ENCODE data around the gene ZBTB20.

ZBTB20 gene

DNA sequence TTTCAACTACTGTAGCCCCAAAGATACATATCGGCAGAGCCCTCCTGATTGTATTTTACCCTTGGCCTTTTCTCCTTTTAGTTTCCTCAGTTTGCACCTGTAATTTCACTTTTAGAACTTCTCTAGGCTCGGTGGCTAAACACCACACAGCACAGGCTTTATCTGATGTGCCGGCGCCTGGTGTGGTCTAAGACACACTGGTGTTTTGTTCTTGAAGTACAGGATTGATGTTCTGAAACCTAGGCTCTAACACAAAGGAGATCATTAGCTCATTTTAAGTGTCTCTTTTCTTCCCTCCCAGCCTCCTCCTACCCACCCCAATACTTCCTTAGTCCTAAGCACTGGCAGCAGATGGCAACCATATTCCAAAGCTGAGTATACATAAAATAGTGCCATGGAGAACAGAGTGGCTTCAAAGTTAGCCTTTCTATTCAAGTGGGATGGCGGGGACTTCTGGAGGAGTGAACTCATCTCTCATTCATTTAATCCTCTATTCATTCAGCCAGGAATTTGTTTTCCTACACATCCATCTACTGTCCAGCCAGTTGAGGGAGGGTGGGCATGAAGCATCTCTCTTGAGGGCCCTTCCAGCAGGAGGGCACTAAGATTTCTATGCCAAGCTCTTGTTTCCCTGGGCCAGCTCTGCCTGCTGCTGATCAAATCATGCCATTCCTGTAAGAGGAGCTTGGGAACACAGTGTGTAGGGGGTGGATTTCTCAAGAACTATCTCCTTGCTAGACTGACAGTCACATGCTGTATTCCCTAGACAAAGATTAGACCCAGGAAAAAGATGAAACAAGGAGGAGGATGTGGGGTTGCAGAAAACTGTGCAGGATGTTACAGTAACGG lies 782.1 kb downstream of the ZBTB20 start:
- no peak for DNase-seq (ENCODE audit: low spot score)

DNA sequence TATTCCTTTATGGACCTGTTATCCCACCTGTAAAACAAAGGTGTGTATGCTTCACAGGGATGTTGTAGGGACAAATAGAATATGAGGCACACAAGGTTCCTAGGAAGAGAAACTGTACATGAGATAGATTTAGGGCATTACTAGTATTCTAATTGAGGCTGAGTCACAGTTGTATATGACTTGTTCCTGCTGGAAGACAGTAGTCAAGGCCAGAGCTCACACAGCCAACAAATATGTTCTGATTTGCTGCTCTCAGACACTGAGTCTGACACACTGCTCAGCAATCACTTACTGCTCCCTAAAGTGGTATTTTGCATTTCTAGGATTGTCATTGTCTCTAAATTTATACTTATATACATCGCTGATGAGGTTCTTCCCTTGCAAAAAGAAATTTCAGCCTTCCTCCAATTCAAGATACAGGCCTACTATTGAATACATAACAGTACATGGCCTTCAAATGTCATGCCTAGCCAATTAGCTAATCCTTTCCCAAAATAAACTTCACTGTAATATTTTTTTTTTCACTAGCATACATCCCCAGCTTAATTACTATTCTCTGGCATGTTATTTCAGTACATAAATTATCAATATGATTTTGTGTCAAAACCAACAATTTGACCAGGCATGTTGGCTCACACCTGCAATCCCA lies 783.4 kb downstream of the ZBTB20 start:
- DNase-seq (ENCODE audit: low spot score), result no peak

DNA sequence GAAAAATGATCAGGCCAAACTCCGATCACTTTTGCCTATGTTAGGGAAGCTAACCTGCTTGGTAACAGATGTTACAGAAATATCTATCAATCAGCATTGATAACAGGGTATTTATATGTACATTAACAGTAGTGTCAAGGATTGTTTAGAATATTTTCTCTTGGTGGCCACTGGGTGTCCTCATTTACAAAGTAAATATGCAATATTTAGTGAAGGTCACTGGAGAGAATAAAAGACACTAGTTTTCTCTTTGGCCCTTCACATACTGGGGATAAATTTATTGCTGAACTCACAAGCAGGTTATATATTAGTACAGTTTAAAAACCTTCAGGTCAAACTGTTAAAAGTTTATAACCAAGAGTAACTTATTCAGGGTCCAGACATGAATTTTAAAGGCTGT lies 784.3 kb downstream of the ZBTB20 start:
- no peak for DNase-seq (ENCODE audit: low spot score)

DNA sequence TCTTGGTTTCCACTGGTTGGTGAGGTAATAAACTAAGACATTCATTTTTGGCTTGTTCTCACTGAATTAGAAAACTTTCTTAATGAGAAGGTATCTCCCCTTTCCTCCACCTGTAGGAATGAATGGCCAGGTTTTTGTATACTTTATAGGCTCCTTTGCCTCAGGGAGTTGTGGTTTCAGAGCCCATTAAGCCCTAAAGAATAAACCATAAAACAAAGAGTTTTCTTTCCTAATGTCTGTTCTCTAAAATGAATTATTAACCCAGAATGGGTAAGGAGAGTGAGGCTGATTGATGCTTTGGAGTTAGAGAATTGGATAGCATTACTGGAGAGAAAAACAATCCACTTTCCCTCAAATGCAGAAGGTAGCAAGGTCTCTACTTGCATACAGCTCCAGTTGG lies 785.7 kb downstream of the ZBTB20 start:
- DNase-seq (ENCODE audit: low spot score), result no peak

DNA sequence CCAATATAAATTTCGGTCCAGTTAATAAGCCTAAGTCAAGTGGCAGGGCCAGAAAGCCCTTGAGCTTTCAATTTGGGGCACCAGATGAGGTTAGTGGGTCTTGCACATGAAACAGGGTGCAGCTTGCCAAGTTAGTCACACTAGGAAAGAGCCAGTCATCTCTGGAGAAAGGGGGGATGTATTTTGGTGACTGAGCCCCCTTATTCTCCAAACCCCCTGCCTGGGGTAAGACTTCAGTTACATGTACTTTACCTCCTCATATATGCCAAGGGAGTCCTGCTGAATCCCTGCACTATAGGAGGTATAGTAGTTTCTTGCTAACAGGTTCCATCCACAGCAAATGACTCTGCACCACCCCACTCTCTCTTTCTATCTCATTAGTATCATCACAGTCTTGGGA lies 790.6 kb downstream of the ZBTB20 start:
- DNase-seq (ENCODE audit: low spot score), result no peak

DNA sequence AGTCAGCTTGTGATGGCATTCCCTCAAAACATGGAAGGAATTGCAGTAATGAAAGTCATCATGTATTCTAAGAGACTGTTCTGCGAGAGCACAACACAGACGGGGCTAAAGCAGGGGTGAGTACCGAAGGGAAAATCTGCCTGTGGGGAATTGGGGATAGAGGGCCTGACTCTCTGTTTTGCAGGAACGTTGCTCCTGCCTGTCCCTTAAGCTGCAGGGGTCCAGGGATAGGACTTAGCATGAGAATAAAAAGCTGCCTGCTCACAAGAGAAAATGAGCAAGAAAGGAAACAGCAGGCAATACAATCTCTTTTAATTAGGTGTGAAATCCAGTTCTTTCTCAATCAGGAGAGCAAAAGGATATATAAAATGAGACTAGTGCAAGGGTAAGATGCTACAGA lies 791.0 kb downstream of the ZBTB20 start:
- DNase-seq (ENCODE audit: low spot score), result no peak

DNA sequence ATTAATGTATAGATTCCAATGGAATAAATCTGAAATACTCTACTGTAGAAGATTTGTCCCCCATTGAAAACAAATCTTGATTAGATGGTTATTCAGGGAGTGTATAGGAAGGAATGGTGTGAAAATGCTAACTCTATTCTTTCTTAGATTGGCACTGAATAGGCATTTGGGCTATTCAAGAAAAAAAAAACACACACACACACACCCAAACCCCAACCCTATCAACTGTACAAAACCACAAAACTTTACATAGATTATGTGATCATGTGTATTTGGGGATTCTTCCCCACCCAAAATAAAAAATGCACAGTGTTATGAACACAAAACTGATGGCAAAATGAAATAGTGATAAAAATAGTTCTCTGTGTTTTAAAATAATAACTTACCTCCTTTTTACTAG lies 791.4 kb downstream of the ZBTB20 start:
- DNase-seq (ENCODE audit: low spot score), result no peak

DNA sequence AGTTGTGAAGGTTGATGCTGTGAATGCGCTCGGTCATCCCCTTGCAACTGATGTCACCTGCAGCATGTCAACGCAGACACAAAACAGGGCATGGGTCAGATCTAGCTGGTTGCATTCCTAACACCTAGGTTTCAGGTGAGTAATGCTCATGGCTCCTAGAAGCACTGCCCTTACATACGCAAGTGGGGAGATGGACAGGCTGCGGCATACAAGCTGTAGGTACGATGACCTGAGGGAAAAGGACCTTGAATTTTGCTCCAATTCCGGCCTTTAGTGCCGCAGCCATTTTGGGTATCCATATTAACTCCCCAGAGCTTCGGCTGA lies 795.3 kb downstream of the ZBTB20 start:
- no peak for DNase-seq (ENCODE audit: low spot score)

DNA sequence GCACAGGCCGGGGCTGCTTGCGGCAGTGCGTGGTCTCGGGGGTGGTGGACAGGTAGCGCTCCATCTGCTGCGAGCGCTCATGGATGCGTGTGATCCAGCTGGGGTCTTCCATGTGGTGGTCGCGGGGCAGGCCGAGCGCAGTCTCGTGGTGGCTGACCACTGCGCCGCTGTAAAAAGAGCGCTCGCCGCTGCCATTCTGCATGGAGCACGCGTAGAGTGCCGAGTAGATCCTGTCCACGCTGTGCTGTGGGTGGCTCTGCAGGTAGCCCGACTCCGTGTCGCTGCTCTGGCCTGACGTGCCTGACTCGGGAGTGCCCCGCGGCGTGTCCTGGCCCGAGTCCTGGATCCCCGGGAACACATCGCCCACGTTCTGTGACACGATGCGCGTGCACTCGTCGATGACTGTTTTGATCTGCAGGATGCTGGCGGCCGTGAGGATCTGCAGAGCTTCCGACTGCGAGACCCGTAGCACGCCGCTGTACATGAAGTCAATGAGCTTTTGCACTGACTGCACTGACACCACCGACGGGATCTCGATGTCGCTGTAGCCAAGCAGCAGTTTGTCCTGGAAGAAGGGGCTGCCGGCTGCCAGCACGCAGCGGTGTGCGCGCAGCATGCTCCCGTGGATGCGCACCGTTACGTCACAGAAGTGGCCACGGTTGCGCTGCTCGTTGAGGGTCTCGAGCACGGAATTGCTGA lies 795.8 kb downstream of the ZBTB20 start:
- DNase-seq (ENCODE audit: low spot score), result no peak

DNA sequence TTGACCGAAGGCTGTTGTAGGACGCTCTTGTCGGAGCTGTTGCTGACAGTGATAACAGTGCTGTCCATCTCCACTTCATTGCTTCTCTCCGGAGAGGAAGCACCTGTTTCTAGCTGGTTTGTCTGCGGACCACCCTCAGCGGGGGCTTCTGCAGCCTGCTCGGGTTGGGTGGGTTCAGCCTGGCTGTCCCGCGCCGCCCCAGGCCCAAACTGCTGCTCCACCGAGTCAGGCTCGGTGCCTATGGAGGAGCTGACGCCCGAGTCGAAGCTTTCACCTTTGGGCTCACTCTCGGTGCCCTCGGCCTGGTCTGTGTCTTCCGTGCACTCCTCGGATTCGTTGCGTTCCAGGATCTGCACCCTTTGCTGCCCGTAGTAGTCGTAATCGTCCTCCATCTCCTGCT lies 796.4 kb downstream of the ZBTB20 start:
- DNase-seq (ENCODE audit: low spot score), result no peak

DNA sequence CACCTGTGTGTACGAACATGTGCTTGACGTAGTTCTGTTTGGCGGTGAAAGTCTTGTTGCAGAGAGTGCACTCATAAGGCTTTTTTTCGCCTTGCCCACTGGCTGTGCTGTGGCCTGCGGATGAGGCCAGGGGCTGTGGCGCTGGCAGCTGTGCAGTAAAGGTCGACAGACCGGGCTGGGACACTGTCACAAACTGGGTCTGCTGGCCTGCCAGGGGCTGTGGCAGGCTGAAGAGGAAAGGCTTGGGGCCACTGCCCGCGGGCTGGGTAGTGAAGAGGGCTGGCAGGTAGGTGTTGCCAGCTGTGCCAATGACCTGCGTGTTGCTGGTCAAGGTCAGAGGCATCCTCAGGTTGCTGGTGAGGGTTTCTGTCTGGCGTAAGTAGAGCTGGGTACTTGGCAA lies 796.8 kb downstream of the ZBTB20 start:
- no peak for DNase-seq (ENCODE audit: low spot score)

DNA sequence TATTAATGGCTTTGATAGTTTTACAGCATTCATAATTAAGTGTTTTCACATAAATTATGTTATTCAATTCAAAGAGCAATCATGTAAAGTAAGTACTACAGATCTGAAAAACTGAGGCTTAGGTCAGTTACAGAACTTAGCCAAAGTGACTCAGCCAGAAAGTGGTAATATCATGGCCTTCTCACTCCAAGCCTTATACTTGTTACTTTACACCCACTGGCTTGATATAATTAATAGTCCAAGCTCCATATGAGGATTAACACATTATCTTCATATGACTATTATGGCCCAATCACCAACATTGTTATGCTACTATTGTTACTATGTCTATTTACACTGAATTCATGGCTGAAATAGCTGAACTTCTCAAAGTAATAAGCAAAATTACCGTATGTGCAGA lies 802.6 kb downstream of the ZBTB20 start:
- no peak for DNase-seq (ENCODE audit: low spot score)

DNA sequence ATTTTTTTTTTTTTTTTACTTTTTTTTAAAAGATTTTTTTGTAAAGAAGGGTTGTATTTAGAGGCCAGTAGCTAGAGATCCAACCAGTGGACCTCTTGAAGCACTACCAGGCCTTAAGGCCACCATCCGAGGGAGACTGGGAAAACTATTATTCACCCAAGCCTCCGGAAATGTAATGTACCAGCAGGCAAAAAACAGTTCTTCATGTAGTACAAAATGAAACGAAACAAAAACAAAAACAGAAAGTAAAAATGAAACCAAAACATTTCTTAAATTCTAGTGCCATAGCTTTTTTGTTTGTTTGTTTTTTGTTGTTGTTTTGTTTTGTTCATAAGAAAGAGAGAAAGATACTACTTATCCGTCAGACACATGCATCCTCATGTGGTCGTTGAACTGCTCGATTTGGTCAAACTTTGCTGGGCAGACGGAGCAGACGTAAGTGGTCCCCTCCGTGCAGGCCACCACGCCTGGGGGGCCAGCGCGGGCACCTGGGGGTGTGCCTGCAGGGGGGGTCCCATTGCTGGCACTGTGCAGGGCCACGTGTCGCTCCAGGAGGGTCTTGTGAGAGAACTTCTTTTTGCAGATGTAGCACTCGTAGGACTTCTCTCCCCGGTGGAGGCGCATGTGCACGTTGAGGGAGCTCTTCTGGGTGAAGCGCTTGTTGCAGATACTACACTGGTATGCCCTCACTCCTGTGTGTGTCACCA lies 808.3 kb downstream of the ZBTB20 start:
- DNase-seq (ENCODE audit: low spot score), result no peak

DNA sequence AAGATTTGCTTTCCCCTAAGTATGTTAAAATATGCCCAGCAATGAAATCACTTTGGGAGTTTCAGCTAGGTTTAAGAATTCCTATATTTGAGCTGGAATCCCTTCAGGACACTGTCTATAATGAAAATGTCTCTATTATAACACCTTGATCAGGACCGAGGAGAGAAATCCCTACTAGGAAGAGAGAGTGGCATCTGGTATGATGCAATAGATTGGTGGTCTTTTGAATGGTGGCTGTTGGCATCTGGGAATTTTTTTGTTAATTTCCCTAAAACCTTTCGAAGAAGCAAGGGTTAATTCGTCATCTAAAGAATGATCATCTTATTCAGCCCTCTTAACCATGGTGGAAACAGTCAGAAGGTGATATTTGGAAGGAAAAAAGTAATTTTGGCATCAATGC lies 810.2 kb downstream of the ZBTB20 start:
- DNase-seq (ENCODE audit: low spot score), result no peak

DNA sequence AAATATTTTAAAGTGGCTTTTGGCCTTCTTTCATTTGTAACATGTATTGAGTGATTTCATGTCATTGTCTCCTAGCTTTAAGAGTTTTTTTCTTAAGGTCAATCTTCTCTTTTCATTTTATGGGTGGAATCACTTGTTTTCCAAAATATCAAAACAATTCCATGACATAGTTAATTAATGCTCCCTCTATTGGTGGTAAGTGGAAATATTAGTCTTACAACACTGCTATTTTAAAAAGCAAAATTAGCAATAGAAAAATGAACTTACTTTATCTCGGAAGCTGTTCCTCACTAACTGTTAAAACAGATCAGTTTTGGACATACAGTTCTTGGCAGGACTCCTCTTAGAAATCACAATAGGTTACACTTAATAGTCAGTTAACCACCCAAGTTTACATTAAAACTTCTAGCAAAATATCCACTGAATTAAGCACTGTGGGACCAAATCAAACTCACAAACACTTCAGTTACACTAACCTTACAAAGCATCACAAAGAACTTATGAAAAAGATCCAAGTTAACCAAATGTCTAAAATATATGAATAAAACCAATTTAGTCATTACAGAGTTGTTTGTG lies 810.9 kb downstream of the ZBTB20 start:
- no peak for DNase-seq (ENCODE audit: low spot score)

DNA sequence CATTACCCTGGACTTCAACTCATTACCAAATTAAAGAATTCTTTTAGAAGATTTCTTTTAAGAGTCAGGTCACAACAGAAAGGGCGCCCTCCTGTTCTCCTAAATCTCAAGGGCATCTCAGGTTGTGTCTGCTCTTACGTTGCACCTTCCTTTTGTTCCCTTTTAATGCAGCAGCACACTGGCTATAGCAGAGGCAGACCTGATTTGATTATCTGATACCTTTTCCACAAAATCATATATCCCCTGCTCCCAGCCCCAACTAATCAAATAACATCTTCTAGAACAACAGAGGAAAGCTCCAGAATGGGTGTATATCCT lies 813.2 kb downstream of the ZBTB20 start:
- DNase-seq (ENCODE audit: low spot score), result no peak

DNA sequence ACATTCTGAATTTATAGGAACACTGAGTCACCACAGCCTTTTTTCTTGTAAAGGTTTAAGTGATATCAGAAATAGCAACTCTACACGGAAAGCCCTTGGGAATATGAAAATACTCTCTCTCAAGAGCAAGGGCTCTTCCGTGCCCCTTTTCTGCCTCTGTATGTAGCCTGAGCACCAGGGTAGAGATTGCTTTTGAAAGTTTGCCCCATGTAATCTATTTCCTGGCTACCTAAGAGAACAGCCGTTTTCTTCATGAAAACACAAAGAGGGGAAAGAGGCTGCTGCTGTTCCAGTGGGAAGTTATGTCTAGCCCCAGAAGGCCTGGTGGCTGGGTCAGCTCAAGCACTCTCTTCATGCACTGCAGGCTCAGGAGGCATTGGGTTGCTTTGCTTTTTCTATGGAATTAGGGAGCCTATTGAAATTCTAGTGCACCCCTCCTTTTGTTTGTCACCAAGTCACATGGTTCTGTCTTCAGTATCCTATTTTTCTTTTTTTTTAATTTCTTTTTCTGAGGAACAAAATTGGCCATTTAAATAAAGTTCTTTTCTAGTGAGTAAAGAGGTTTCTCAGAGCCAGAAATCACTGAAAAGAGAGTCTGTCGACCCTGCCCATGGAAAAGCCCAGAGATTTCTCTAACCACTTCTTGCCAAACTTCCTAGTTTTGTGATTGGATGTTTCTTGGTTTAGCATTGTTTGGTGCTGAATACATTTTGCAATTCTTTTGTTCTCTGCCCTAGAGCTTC lies 813.7 kb downstream of the ZBTB20 start:
- DNase-seq (ENCODE audit: low spot score), result no peak

DNA sequence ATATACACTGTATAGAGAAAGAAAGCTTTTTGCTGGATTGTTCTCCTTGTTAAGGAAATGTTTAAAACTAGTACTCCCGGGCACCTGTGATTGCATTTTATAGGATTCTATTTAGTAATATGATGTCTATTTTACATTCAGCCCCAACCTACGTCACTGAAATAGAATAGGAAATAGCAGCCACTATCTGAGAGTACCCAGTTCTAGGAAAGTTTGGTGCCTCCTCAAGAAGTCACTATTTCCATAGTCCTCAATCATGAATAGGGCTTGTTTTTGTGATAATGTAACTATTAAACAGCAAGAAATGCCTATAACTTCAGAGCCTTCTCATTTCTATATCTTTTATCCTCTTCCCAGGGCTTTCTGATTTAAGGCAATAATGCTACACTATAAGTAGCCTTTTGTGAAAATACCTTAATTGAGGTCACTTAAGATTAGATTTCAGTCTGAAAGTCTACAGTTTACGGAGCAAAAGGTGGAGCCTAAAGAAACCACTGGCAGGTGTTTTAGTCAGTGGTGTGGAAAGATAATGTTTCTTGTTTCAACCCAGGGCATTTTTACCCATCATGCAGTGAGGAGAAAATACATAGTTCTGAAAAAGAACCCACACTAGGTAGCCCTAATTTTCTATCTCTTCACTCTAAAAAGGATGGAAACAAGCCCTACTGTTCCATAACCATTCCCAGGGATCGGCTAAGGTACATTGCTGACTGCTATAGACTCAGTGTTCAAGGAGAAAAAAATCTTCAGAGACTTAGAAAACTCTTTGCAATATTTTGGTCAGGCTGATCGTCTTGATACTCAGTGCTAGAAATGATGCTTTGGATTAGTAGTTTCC lies 814.5 kb downstream of the ZBTB20 start:
- DNase-seq (ENCODE audit: low spot score), result no peak

DNA sequence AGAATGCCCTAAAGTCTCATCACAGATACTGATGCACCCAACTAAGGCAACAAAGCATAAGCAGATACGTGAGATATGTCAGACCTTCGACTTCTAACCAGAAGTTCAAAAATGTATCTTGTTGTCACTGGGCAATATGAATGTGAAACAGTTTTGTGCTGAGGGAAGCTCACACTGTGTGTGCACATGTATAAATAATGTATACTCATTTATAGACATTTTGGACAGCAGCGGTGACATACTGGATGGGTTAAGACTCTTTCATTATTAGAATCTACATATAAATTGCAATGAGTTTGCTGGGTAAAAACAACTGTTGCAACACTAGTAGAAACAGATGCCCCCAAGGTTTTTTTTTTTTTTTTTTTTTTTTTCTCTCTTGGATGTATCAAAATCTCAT lies 815.4 kb downstream of the ZBTB20 start:
- DNase-seq (ENCODE audit: low spot score), result no peak

DNA sequence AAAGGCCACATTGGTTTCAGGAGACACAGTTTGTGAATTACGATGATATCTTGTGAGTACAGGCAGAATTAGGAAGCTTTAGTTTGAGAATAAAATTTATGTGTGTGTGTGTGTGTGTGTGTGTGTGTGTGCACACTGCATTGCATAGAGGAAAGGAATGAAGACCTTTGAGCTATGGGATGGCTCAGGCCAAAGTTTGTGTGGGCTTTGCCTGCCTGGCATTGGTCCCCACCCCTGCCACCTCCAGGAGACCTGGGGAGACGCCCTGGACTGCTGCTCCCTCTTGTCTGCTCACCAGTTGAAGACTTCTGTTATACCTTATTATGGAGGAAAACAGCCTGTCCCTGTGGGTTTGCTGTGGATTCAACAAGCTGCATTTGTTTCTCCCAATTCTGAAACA lies 816.1 kb downstream of the ZBTB20 start:
- no peak for DNase-seq (ENCODE audit: low spot score)

DNA sequence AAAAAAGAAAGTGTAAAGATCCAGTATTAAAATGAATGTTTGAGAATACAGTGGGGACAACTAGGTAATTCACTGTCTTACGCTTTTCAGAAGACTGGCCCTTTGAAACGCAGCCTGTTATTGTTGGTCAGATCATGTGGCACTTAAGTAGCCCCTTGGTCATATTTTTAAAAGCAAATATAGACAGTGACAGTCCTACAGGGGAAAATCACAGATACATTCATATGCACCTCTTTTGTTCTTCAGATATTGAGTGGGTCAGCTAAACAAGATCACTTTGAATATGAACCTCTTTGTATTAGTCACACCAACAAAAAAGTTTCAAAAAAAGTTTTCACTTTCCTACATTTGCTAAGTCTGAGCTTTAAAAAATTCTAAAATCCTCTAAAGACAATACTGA lies 817.3 kb downstream of the ZBTB20 start:
- DNase-seq (ENCODE audit: low spot score), result no peak

Data from hematopoietic multipotent progenitor cell treated with erythropoietin and hydrocortisone succinate and interleukin-3 and kit ligand, for 17 days (in vitro differentiated cells).